HCT116 (cell line): Measurements from ENCODE around the gene GBGT1. TPM values are rescaled to one million over a fixed set of nuclear protein-coding genes. Genes with fewer than 3 reads are reported as not detected.

ENCODE experiments used
- ATAC-seq: fragments of 200-7000 bp; cut with Tn5 transposase; 2 replicates; pipeline ENCODE4 v1.9.1; 2020; ENCODE audit warnings: mild to moderate bottlenecking, moderate library complexity
- BruUV-seq: library from RNA; stranded (reverse); fragments of 400-500 nt; replicated peaks from 2 replicates; lab custom pipeline; 2021; lab: Mats Ljungman, UMichigan
- CTCF ChIA-PET: fragments of 300-600 bp; sonication (Branson Sonifier 250); formaldehyde crosslinking; loops from one replicate; lab custom pipeline; 2021; ENCODE audit warnings: antibody characterized with exemption; lab: Charles Lee
- POLR2A ChIA-PET: fragments of 300-600, 350-600 bp; sonication (Branson Sonifier 250); formaldehyde crosslinking; loops from one replicate; lab custom pipeline; 2021; ENCODE audit warnings: antibody characterized with exemption; lab: Charles Lee
- RAD21 ChIA-PET, 2 experiments: fragments of 300-600 bp; sonication (Branson Sonifier 250); formaldehyde crosslinking; loops; one replicate each; lab custom pipeline; 2023; ENCODE audit warnings: low total read pairs in 2 of 2; ENCODE audit not compliant: uncharacterized antibody in 2 of 2, unreplicated experiment in 2 of 2, low non-redundant PET in 1 of 2; lab: Charles Lee
- DNase-seq: peaks from one replicate; pipeline ENCODE4 v3.0.0-alpha.2; 2010; ENCODE audit warnings: low read depth, low spot score
- H2AFZ ChIP-seq: fragments of 200-600 bp; shearing (Covaris generic), sonication (generic); 2 replicates; pipeline ENCODE4 v1.6.1; 2017; ENCODE audit warnings: low read depth, mixed run types, mixed read lengths, antibody characterized with exemption, low read length; ENCODE audit not compliant: poor library complexity, severe bottlenecking
- H3K27ac ChIP-seq: 2 replicates; pipeline ENCODE4 v1.5.1; 2012; ENCODE audit warnings: low read depth, low read length
- H3K27me3 ChIP-seq: fragments of 200-600 bp; sonication (generic); 2 replicates; pipeline ENCODE4 v1.6.1; 2016; ENCODE audit warnings: mixed run types, low read length, mixed read lengths; ENCODE audit not compliant: insufficient read depth
- H3K36me3 ChIP-seq, 2 experiments: fragments of 200-500 bp in 1 of 2; fragments of 200-600 bp in 1 of 2; sonication (Bioruptor generic) in 1 of 2; sonication (generic) in 1 of 2; 2 replicates each; pipeline versions ENCODE4 v1.5.1 to v1.6.1; 2014 to 2016; ENCODE audit warnings: low read length in 2 of 2, inconsistent platforms in 1 of 2, mixed read lengths in 1 of 2, mixed run types in 1 of 2; ENCODE audit not compliant: insufficient read depth in 2 of 2, control insufficient read depth in 1 of 2
- H3K4me1 ChIP-seq, 2 experiments: fragments of 200-600 bp in 1 of 2; sonication (generic) in 1 of 2; 2 replicates each; pipeline versions ENCODE4 v1.5.1 to v1.6.1; 2012 to 2017; ENCODE audit warnings: low read length in 2 of 2, inconsistent platforms in 1 of 2, mild to moderate bottlenecking in 1 of 2, mixed read lengths in 1 of 2, mixed run types in 1 of 2, moderate library complexity in 1 of 2; ENCODE audit not compliant: insufficient read depth in 2 of 2, control insufficient read depth in 1 of 2
- H3K4me2 ChIP-seq: fragments of 200-600 bp; sonication (generic); 2 replicates; pipeline ENCODE4 v1.6.1; 2017; ENCODE audit warnings: mixed run types, low read length, mixed read lengths
- H3K4me3 ChIP-seq, 2 experiments: fragments of 200-600 bp in 1 of 2; sonication (generic) in 1 of 2; replicated peaks in 1 of 2; 2 replicates each; pipeline ENCODE4 v1.5.1; 2011 to 2016; ENCODE audit warnings: low read length in 2 of 2, control low read depth in 1 of 2, low read depth in 1 of 2, mild to moderate bottlenecking in 1 of 2, mixed read lengths in 1 of 2, mixed run types in 1 of 2
- H3K79me2 ChIP-seq: fragments of 200-600 bp; sonication (generic); 2 replicates; pipeline ENCODE4 v1.6.1; 2017; ENCODE audit warnings: mild to moderate bottlenecking, mixed run types, low read length, moderate library complexity, mixed read lengths; ENCODE audit not compliant: insufficient read depth
- H3K9ac ChIP-seq: fragments of 200-600 bp; sonication (generic); 2 replicates; pipeline ENCODE4 v1.6.1; 2016; ENCODE audit warnings: low read length, mixed read lengths
- H3K9me2 ChIP-seq: fragments of 200-600 bp; sonication (generic), shearing (Covaris generic); 2 replicates; pipeline ENCODE4 v1.6.1; 2017; ENCODE audit warnings: mixed run types, mild to moderate bottlenecking, moderate library complexity; ENCODE audit not compliant: insufficient read depth
- H3K9me3 ChIP-seq, 2 experiments: fragments of 200-500 bp in 1 of 2; fragments of 200-600 bp in 1 of 2; sonication (Bioruptor generic) in 1 of 2; sonication (generic) in 1 of 2; 2 replicates each; pipeline ENCODE4 v1.6.1; 2014 to 2017; ENCODE audit warnings: low read length in 2 of 2, mixed read lengths in 2 of 2, inconsistent platforms in 1 of 2, low read depth in 1 of 2, mild to moderate bottlenecking in 1 of 2, mixed run types in 1 of 2, moderate library complexity in 1 of 2; ENCODE audit not compliant: control insufficient read depth in 1 of 2, insufficient read depth in 1 of 2
- H4K20me1 ChIP-seq: fragments of 200-600 bp; sonication (generic), shearing (Covaris generic); 2 replicates; pipeline ENCODE4 v1.6.1; 2017; ENCODE audit warnings: mixed run types, mild to moderate bottlenecking, moderate library complexity; ENCODE audit not compliant: insufficient read depth
- ATF3 ChIP-seq: IDR thresholded peaks from 2 replicates; pipeline ENCODE4 v1.6.1; 2012
- CEBPB ChIP-seq: IDR thresholded peaks from 2 replicates; pipeline ENCODE4 v1.6.1; 2012; ENCODE audit warnings: low read depth
- EZH2 ChIP-seq: fragments of 200-600 bp; sonication (generic); IDR thresholded peaks from 2 replicates; pipeline ENCODE4 v1.6.1; 2017; ENCODE audit warnings: antibody characterized with exemption, mixed run types
- FOSL1 ChIP-seq: IDR thresholded peaks from 2 replicates; pipeline ENCODE4 v1.6.1; 2012; ENCODE audit warnings: low read depth
- JUND ChIP-seq: IDR thresholded peaks from 2 replicates; pipeline ENCODE4 v1.6.1; 2012
- POLR2A ChIP-seq: IDR thresholded peaks from 2 replicates; pipeline ENCODE4 v1.7.0; 2011; ENCODE audit warnings: borderline replicate concordance; ENCODE audit not compliant: insufficient read depth, insufficient read length; ENCODE audit errors: extremely low read depth
- POLR2AphosphoS5 ChIP-seq: IDR thresholded peaks from 2 replicates; pipeline ENCODE4 v1.6.1; 2011; ENCODE audit warnings: mild to moderate bottlenecking, low read depth, low read length, moderate library complexity
- RAD21 ChIP-seq: IDR thresholded peaks from 2 replicates; pipeline ENCODE4 v1.6.1; 2012; ENCODE audit warnings: low read depth, mild to moderate bottlenecking
- REST ChIP-seq: IDR thresholded peaks from 2 replicates; pipeline ENCODE4 v1.6.1; 2012; ENCODE audit warnings: low read depth
- SIN3A ChIP-seq: IDR thresholded peaks from 2 replicates; pipeline ENCODE4 v1.6.1; 2012; ENCODE audit warnings: low read depth
- SP1 ChIP-seq: IDR thresholded peaks from 2 replicates; pipeline ENCODE4 v1.6.1; 2012; ENCODE audit warnings: low read depth
- intact Hi-C: fragments of 100-400 bp; cut with micrococcal nuclease; formaldehyde crosslinking; loops from 2 replicates; pipeline ENCODE4 v1.10.0; 2022
- total RNA-seq: library from RNA; stranded (reverse); gene quantifications from one replicate; pipeline ENCODE4 v1.2.1, GENCODE V29; 2021; ENCODE audit not compliant: unreplicated experiment

Gene GBGT1
- total RNA-seq, 1 experiment from 2014 or later: 0.34 TPM

GRCh38 chr9:133207540-133208170 is 43.9 kb upstream of the GBGT1 start:
- intact Hi-C loops: no loop called here
- Histone ChIP-seq H3K4me3 (no peak overlapping the region), H3K9me2 (no peaks in the 10 kb centered on the region), H3K27me3 (no peaks in the 10 kb centered on the region), H3K4me2 (no peak overlapping the region), H3K36me3 (no peaks in the 10 kb centered on the region), H3K4me1 (peaks cover 0 to 13% of the 10 kb centered on the region in 2 experiments; a peak in 1 of 4 replicates), H2AFZ (no peak overlapping the region), H3K79me2 (no peaks in the 10 kb centered on the region), H4K20me1 (no peaks in the 10 kb centered on the region), H3K27ac (no peak overlapping the region), H3K9ac (no peak overlapping the region), H3K9me3 (no peaks in the 10 kb centered on the region; a peak in 1 of 4 replicates)
- TF ChIP-seq FOSL1: no peak
- no peak for TF ChIP-seq POLR2A
- TF ChIP-seq CEBPB: no peak
- TF ChIP-seq ATF3: no peak
- TF ChIP-seq EZH2: no peak
- TF ChIP-seq RAD21: no peak
- TF ChIP-seq POLR2AphosphoS5: no peak
- no peak for TF ChIP-seq SP1
- no peak for TF ChIP-seq JUND
- no peak for TF ChIP-seq SIN3A
- no peak for TF ChIP-seq REST
- BruUV-seq: no TSS peak
- CTCF ChIA-PET: no interaction called here
- ATAC-seq (no peak), DNase-seq (no peak)
- RAD21 ChIA-PET: no interaction called here
- POLR2A ChIA-PET: no interaction called here
